ENCODE results near the gene PREX1.

DNA sequence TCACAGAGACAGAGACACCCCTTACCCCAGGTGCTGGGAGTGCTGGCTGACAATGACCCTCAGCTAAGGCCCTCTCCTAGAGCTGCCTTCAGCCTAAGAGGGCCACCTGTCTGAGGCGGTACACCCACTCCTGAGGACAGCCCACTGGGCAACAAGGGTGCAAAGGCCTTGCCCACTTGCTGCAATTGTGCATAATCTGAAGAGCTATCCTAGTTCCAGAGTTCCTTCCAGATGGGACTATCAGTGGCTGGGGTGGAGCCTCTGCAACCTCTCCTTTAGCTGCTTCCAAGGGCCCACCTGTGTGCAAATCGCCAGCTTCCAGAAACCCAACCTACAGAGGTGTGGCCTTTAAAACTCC lies 87.5 kb downstream of the PREX1 start:
- TF ChIP-seq, protein P1, sequence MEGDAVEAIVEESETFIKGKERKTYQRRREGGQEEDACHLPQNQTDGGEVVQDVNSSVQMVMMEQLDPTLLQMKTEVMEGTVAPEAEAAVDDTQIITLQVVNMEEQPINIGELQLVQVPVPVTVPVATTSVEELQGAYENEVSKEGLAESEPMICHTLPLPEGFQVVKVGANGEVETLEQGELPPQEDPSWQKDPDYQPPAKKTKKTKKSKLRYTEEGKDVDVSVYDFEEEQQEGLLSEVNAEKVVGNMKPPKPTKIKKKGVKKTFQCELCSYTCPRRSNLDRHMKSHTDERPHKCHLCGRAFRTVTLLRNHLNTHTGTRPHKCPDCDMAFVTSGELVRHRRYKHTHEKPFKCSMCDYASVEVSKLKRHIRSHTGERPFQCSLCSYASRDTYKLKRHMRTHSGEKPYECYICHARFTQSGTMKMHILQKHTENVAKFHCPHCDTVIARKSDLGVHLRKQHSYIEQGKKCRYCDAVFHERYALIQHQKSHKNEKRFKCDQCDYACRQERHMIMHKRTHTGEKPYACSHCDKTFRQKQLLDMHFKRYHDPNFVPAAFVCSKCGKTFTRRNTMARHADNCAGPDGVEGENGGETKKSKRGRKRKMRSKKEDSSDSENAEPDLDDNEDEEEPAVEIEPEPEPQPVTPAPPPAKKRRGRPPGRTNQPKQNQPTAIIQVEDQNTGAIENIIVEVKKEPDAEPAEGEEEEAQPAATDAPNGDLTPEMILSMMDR (optimal IDR thresholded peaks at IDR 0.05 in 1 of 3, IDR thresholded peaks at IDR 0.05 in 1 of 3, conservative IDR thresholded peaks at IDR 0.05 in 1 of 3; ENCODE audit: extremely low read depth in 1 of 3, insufficient read depth in 2 of 3, low read length in 3 of 3): no peak
- no peak for TF ChIP-seq EZH2 (IDR thresholded peaks at IDR 0.05; ENCODE audit: low read length)
